NCI-H2196 (cell line): ENCODE results near the gene TMEM240.
"Not testable (repeated sequence)": the region's sequence is repeated elsewhere in the genome, so short reads cannot be mapped to it uniquely, and the experiment has no call there.

Experiments used
- DNase-seq: peaks from one replicate; lab custom pipeline; 2025; ENCODE audit not compliant: unreplicated experiment; lab: John Stamatoyannopoulos, UW

TMEM240 gene

DNA sequence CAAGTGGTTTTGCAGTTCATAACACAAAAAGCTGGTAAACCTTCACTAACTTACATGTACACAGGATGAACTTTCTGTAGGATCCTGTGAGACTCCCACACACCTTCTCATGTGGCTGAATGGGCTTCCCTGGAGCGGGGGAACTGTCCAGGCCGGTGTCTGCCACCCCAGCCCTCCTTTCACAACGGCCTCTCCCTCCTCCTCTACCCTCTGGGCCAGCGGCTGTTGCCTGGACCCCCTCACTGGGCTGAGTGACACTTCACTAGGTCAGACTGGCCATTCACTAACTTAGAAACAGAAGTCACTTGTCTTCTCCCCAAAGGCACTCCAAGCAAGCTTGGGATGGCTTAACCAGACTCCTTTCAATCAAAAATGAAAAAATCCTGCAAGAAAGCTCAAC lies 18.2 kb upstream of the TMEM240 start:
- no peak for DNase-seq

DNA sequence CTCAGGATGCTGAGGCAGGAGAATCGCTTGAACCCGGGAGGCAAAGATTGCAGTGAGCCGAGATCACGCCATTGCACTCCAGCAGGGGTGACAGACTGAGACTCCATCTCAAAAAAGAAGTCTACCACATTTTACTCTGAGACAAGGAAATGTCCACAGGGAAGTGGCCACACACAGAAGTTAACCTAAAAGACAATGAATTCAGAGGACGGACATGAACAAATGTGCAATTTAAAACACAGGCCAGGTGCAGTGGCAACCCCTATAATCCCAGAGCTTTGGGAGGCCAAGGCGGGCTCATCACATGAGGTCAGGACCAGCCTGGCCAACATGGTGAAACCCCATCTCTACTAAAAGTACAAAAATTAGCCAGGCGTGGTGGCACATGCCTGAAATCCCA lies 17.3 kb upstream of the TMEM240 start:
- DNase-seq = not testable (repeated sequence)

DNA sequence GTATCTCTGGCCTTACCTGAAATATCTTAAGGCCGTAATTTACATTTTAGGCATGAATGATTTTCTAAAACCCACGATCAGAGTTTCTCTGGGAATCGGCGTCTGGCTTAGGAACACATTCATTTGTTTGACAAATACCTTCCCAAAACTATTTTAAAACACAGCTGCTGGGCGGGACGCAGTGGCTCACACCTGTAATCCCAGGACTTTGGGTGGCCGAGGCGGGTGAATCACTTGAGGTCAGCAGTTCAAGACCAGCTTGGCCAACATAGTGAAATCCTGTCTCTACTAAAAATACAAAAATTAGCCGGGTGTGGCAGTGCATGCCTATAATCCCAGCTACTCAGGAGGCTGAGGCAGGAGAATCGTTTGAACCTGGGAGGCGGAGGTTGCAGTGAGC lies 16.5 kb upstream of the TMEM240 start:
- not testable (repeated sequence) for DNase-seq

DNA sequence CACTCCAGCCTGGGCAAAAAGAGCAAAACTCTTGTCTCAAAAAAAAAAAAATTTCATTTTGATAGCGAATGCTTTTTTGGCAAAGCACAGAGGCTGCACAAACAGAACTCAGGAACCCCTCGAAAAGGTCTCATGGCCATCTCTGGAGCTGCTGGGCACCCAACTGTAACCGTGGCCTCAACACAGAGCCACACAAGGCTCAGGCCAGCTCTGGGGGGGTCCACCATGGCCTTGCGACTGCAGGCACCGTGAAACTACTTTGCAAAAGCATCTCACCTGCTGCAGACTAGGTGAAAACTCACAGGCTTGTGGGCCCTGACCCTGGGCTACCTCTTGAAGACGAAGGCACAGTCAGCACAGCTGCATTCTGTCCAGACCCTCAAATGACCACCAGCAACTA lies 16.1 kb upstream of the TMEM240 start:
- no peak for DNase-seq

DNA sequence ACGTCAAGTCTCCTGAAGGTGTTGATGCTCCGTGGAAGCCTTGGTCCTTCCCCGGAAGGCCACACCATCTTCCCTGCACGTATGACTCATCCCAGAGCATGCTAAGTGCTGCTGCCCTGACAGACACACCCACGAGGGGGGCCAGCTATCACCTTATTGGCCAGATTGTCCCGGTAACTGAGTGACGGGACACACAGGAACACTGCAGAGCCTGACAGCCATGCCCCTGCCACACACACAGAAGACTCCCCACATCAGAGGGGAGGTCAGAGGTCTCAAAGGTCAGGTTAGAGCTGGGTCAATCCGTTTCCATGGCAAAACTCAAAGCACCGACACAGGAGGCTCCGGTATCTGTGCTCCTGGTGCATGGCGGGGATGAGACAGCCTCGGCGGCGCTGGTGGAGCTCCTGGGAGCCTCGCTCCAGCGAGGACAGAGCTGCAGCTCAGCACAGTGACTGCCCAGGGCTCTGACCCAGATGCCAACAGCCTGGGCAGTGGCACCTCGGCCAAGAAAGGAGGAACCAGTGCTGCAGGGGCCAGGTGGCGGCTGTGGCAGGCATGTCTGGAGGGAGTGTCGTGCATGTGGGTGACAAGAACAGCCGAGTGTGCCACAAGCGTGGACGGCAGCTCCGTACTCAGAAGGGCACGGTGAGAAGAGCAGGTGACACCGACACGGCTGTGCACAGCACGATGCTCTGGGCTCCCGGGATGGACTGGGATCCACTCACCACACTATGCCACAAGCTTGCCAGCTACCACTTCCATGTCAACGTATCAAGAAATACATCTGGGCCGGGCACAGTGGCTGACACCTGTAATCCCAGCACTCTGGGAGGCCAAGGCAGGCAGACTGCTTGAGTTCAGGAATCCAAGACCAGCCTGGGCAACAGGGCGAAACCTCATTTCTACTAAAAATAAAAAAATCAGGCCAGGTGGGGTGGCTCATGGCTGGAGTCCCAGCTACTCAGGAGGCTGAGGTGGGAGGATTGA lies 14.8 kb upstream of the TMEM240 start:
- no peak for DNase-seq

DNA sequence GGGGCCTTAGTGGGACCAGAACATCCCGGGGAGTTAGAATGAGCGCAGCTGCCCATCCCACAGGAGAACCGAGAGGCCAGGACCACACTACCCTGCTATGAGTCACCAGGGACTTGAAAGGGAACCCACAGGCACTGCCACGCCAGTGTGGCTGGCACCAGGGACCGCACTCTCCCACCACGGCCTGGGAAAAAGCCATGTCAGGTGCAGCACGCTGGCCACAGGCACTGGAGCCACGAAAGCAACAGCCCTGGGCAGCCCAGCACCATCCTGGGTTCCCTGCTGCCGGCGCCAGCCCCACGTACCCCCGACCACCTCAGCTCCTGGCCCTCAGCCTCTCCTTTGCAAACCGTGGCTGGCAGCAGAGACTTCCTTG lies 14.1 kb upstream of the TMEM240 start:
- no peak for DNase-seq

DNA sequence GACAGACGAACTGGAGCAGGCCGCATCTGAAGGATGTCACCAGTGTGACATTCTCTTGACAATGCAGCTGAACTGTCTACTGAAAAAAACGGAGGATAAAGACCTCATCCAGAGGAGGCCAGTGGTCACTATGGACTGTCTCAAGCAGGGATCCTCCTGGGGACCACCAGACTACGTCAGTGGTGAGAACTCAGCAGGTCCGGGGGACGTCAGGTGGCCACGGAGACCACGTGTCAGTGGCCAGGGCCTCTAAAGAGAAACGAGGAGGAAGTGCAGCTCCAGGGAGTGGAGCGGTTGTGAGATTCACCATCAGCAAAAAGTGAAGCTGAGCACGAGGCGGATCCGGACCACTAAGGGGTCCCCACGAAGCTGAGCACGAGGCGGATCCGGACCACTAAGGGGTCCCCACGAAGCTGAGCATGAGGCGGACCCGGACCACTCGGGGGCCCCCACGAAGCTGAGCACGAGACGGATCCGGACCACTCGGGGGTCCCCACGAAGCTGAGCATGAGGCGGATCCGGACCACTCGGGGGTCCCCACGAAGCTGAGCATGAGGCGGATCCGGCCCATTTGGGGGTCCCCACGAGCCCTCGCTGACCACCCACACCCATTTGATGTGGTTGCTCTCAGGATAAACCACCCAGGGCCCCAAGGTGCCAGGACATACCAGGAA lies 13.5 kb upstream of the TMEM240 start:
- no peak for DNase-seq

DNA sequence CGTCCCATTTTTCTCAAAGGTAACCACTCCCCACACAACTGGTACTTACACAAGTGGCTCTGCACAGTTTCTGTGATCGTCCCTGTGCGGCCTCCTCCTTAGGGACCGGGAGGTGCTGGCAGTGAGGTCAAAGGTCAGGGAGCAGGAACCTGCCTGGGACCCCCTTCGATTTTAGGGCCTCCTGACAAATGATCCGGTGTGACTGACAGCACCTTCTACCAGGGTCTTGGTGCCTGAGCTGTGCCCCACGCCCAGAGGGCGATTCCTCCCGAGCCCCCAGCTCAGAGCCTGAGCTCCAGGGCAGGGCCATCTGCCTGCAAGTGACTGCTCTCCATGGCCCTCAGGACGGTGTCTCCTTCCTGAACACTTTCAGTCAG lies 11.8 kb upstream of the TMEM240 start:
- DNase-seq = no peak

DNA sequence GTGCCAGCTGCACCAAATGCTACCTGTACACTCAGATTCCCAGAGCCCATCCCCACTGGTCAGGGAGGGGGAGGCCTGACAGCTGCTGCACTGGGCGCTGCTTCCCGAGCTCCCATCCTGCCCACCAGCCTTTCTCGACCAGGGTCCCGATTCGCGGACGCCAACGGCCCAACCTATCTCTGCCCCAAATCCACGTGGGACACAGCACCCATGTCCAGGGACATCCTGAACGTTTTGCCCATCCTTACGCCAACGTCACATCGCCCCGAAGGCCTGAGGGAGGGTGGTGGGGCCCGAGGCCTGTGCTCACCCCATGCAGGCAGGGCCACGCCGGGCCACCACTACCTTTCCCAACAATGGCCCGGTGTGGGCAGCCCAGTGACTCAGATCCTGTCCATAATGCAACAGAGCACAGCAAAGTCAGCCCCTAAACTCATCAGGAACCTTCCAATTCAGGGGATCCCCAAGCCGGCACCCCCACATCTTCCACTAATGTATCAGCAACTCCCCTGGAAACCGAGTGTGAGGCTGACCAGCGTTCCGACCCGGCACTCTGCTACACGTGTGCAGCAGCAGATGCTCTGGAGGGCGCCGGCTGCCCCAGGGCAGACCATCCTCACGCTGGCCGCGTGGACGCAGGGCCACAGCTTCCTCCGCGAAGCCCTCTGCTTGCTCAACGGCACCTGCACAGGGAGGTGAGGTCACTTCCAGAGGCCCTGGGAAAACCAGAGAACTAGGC lies 11.3 kb upstream of the TMEM240 start:
- no peak for DNase-seq

DNA sequence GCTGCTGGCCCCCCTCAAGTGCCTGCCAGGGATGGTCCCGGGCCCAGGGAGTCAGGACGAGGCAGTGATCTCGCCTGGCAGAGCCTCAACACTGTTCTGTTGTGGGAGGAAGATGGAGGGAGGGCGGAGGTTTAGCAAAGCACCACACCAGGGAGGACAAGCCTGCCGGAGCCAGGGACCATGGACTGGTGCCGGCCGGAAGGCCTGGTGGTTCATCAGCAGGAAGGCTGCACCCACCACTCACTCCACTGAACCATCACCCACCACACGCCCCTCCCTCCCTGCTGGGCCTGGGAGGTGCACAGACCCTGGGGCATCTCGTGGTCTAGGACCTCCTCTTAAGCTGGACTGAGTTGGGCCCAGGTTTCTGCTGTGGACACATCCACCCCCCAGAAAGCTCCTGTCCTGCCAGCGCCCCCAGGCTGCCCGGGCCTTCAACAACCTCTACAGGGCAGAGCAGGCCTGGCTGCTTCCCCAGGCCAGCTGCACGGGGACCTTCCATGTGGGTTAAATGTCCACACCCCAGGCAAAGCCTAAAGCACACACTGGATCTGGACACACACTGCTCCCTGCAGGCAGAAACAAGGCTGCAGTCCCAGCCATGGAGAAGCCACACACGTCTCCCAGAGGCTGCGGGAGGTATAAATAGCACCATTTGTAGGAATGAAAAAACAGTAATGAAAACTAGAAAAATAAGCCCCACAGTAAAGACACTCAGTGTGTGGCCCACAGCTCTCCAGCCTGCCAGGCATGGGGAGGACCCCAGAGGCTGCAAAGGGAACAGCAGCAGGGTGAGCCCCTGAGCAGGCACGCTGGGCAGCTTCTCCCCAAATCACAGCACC lies 10.4 kb upstream of the TMEM240 start:
- no peak for DNase-seq

DNA sequence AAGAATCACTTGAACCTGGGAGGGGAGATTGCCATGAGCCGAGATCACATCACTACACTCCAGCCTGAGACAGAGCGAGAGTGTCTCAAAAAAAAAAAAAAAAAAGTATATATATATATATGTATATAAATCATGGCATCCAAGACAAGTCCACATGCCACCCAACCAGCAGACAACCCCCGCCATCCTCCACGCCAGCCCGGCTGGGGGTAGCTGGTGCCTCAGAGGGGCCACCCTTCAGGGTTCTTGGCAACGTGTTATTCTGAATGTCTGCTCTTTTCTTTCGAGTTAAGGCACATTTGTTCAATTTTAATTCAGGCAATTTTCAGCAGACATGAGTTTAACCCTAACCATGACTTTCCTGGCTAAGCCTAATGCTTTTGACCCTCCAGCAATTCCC lies 9.7 kb upstream of the TMEM240 start:
- DNase-seq = no peak

DNA sequence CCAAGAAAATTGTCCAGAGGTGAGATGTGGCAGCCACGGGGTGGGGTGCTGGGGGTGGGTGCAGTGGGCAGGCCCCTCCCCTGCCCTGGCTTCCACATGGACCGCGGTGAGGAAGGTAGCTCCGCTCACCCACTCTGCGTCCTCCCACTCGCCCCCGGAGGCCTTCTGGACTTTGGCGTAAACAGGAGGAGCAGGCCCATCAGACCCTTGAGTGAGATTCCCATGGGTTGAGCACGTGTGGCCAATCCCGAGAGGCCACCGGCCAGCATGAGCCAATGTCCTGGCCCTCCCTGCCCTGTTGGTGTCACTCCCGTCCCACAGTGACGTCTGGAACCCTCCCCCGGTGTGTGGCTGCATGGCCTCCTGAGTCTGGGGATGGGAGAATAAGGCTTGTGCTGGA lies 8.2 kb upstream of the TMEM240 start:
- DNase-seq = no peak

DNA sequence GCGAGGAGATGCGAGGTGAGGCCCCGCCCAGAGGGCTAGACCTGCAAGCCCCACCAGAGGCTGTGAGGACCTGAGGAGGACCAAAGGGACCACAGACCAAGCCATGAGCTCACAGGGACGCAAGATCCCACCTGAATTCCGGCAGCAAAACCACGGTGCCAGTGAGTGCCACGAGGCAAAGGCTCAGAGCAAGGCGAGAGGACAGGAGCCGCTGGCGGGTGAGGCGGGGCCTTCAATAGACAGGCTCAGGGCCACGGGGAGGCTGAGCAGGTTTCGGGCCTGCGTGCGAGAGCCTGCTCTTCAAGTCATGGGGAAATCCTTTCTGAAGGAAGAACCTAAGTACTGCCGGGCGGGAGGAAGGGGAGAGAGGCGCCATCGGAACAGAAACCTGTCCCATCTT lies 7.1 kb upstream of the TMEM240 start:
- DNase-seq = no peak

DNA sequence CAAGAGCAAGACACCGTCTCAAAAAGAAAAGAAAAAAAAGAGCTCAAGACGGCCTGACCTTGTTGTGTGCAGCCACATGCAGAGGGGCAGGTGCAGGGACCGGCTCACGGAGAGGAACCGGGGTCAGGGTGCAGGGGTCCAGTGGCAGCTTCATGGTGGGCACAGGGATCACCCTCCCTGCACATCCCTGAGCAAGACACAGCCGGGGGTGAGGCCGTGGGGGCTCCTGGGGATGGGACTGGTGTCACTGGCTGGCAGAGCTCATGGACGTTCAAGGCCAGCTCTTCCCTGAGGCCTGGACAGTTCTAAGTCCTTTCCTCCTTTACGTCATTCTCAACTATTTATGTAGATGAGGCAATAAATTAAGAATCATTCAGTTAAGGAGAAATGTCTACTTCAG lies 6.6 kb upstream of the TMEM240 start:
- no peak for DNase-seq

DNA sequence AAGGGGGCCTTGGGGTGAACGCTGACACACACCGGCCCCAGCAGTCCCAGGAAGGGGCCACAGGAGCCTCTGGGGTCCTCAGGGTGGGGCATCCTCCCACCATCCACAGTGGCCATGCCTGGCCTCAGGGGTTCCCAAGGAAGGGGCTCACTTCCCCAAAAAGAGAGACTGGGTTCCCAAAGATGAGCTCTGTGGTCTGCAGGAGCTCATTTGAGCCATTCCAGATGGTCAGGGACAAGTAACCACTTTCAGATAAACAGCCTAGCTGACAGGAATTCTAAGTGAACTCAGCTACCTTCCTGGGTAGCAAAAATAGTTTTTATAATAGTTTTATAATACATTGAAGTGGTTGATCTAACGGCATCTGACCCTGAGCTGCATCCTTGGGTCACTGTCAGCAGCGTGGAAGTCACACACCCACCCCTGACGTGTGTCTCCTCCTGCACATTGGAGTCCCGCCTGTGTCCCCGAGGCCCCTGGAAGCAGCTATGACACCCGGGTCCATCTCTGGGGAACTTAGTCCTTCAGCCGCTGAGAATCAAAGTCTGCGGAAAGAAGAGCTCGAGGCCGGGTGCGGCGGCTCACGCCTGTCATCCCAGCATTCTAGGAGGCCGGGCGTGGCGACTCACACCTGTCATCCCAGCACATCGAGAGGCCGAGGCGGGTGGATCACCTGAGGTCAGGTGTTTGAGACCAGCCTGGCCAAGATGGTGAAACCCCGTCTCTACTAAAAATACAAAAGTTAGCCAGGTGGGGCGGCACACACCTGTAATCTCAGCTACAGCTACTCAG lies 5.7 kb upstream of the TMEM240 start:
- no peak for DNase-seq

DNA sequence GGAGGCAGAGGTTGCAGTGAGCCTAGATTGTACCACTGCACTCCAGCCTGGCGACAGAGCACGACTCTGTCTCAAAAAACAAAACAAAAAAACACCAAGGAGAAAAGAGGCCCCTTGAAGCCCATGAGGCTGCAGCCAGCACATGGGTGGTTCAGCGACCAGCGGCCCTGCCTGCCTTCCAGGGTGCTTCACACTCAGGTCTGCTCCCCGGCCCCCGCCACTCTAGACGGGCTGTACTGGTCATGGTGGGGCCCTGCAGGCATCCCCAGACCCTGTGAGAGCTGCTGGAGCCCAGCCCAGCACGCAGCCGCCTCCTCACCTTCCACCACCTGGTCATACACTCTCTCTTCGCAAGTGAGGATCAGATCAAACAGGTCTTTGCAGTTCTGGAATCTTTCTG lies 4.1 kb upstream of the TMEM240 start:
- DNase-seq = no peak

DNA sequence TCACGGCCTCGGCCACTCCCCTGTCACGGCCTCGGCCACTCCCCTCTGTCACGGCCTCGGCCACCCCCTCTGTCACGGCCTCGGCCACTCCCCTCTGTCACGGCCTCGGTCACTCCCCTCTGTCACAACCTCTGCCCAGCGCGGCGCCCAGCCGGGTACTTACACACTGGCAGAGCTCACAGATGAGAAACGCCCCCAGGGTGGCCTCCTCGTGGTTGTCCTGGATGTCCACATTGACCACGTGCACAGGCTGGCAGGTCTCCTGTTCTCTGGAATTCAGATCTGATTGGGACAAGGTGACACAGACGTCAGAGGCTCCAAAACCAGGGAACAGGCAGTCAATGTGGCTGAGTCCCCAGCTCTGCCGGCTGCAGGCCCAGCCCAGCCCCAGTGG lies 3.3 kb upstream of the TMEM240 start:
- DNase-seq = no peak

DNA sequence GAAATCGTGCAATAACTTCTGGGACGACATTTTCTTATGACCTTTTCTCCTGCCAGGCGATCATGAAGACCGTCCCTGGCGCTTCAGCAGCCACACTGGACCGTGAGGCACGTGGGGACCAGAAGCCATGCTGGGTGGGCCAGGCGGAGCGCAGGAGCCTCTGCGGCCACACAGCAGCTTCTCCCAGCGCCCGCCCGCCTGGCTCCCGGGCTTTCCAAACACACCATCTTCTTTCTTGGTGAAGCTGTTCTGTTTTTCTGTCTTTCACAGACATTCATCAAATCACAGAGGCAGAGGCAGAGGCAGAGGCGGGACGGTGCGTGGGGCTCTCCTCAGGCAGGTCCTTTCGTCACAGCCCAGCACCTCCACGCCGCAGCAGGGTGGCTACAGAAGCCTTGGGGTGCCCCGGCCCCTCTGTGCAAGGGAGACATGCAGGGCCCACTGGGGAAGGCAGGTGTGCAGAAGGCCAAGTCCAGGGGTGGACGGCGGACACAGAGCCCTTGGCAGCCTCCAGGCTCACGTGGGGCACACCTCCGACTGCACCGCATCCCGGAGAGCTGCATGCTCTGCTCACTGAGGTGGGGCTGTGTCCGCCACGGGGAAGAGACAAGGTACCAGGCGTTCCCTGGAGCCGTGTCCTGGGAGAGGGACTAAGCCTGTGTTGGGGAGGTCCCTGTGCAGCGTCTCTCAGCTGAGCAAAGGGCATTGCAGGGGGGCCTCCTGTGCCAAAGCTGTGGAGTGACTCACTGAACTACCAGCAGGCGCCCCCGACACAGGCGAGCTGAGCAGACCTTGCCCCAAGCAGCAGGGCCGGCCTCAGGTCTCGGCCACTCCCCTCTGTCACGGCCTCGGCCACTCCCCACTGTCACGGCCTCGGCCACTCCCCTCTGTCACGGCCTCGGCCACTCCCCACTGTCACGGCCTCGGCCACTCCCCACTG lies 2.6 kb upstream of the TMEM240 start:
- no peak for DNase-seq
